Activated CD8-positive, alpha-beta T cell treated with anti-CD3 and anti-CD28 coated beads for 36 hours (primary cell): ENCODE measurements around the gene PDZRN4. TPM values are rescaled to one million over a fixed set of nuclear protein-coding genes. Genes with fewer than 3 reads are reported as not detected.

Experiments
- ATAC-seq: fragments of 200-7000 bp; cut with Tn5 transposase; one replicate; pipeline ENCODE4 v1.10.0; 2021; ENCODE audit warnings: mild to moderate bottlenecking, moderate library complexity
- CTCF ChIA-PET: fragments of 350-600 bp; sonication (Branson Sonifier 250); formaldehyde crosslinking; loops from one replicate; lab custom pipeline; 2021; ENCODE audit warnings: antibody characterized with exemption; lab: Charles Lee
- POLR2A ChIA-PET: fragments of 350-600 bp; sonication (Branson Sonifier 250); formaldehyde crosslinking; loops from one replicate; lab custom pipeline; 2021; ENCODE audit warnings: antibody characterized with exemption; lab: Charles Lee
- DNase-seq: peaks from one replicate; pipeline ENCODE4 v3.0.0-alpha.2; 2020
- H3K27ac Mint-ChIP-seq: one replicate; pipeline ENCODE4 v1.8.0; 2021; ENCODE audit warnings: mild to moderate bottlenecking, mixed read lengths
- H3K27me3 Mint-ChIP-seq: one replicate; pipeline ENCODE4 v1.8.0; 2021; ENCODE audit warnings: mixed read lengths
- H3K36me3 Mint-ChIP-seq: one replicate; pipeline ENCODE4 v1.8.0; 2021; ENCODE audit warnings: low read depth, mixed read lengths
- H3K4me1 Mint-ChIP-seq: one replicate; pipeline ENCODE4 v1.8.0; 2021; ENCODE audit warnings: low read depth, mixed read lengths
- H3K4me3 Mint-ChIP-seq: one replicate; pipeline ENCODE4 v1.8.0; 2021; ENCODE audit warnings: mild to moderate bottlenecking, moderate library complexity, mixed read lengths
- H3K9me3 Mint-ChIP-seq: one replicate; pipeline ENCODE4 v1.8.0; 2021; ENCODE audit warnings: mixed read lengths
- CTCF ChIP-seq: fragments of 200-600 bp; IDR thresholded peaks from one replicate; pipeline ENCODE4 v1.8.0; 2022; ENCODE audit warnings: antibody characterized with exemption, mild to moderate bottlenecking
- intact Hi-C: fragments of 100-400 bp; cut with micrococcal nuclease; formaldehyde crosslinking; loops from one replicate; pipeline ENCODE4 v1.10.0; 2022
- total RNA-seq, 2 experiments: library from RNA; stranded (reverse); gene quantifications; one replicate each; pipeline ENCODE4 v1.2.3, GENCODE V29; 2021

Gene PDZRN4
- total RNA-seq, 2 experiments from 2014 or later, result not detected

- POLR2A ChIA-PET, result no interaction called here
- no peak for ATAC-seq
- CTCF ChIA-PET, result no interaction called here
- no peak for DNase-seq
- no peaks in the 10 kb centered on the region for H3K27me3 Mint-ChIP-seq
- H3K27ac Mint-ChIP-seq, result no peak overlapping the region
- H3K36me3 Mint-ChIP-seq, result no peaks in the 10 kb centered on the region
- H3K4me1 Mint-ChIP-seq, result no peaks in the 10 kb centered on the region
- no peak for TF ChIP-seq CTCF
- no peak overlapping the region for H3K4me3 Mint-ChIP-seq
- no peaks in the 10 kb centered on the region for H3K9me3 Mint-ChIP-seq
- intact Hi-C loops, result no loop called here
Observed at GRCh38 chr12:41202051-41202450, 13.9 kb downstream of the PDZRN4 start.

DNA sequence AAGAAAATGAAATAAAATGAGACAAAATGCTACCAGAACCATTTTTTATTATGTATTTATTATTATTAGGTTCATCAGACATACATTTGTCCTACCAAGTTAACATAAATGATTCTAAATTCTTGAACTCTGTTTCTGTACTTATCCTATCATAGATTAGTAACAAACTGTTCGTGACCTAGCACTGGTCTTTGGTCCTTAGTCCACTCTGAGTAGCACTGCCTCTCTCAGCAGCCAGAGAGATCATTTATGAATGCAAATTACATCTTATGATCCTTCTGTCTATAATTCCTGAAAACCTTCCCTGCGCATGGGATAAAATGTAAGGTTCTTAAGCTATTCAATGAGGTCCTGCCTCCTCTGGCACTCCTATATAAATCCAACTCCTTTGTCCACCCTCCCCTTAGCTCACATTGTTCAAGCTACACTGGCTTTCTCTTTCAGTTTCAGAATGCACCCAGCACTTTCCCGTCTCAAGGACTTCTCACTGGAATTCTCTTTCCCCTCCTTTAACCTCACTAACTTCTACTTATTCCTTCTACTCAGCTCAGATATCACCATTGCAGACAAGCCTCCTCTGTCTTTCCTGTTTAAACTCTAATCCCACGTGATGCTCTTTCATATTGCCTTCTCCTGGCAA is 17.1 kb downstream of the PDZRN4 start:
- ChIA-PET CTCF (no interaction called here), POLR2A (no interaction called here)
- DNase-seq, result no peak
- TF ChIP-seq CTCF, result no peak
- ATAC-seq, result no peak
- Mint-ChIP-seq H3K4me1 (no peaks in the 10 kb centered on the region), H3K4me3 (no peak overlapping the region), H3K27me3 (no peaks in the 10 kb centered on the region), H3K36me3 (no peaks in the 10 kb centered on the region), H3K27ac (no peak overlapping the region), H3K9me3 (no peaks in the 10 kb centered on the region)
- intact Hi-C loops, result no loop called here

DNA sequence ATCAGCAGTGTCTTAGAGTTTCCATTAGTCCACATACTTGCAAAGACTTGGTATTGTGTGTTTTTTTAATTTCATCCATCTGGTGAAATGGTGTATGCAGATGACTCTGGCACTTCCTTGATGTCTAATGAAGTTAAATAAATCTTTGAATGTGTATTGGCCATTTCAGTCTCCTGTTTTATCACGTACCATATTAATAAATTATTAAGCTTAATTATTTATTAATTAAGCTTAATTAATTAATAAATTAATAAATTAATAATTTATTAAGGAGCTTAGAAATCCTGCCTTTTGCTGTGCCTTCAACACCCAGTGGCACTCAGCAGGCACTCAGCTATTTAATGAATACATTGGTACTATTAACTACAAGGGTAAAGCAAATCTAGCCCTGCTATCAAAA is 18.2 kb downstream of the PDZRN4 start:
- no peak for DNase-seq
- Mint-ChIP-seq H3K36me3 (no peaks in the 10 kb centered on the region), H3K4me1 (no peaks in the 10 kb centered on the region), H3K27me3 (no peaks in the 10 kb centered on the region), H3K4me3 (no peak overlapping the region), H3K27ac (no peak overlapping the region), H3K9me3 (no peaks in the 10 kb centered on the region)
- TF ChIP-seq CTCF, result no peak
- POLR2A ChIA-PET, result no interaction called here
- no peak for ATAC-seq
- CTCF ChIA-PET, result no interaction called here
- intact Hi-C loops, result no loop called here

- Mint-ChIP-seq H3K36me3 (no peaks in the 10 kb centered on the region), H3K4me3 (no peak overlapping the region), H3K4me1 (no peaks in the 10 kb centered on the region), H3K27me3 (no peaks in the 10 kb centered on the region), H3K9me3 (no peaks in the 10 kb centered on the region), H3K27ac (no peak overlapping the region)
- ATAC-seq (no peak), DNase-seq (no peak)
- ChIA-PET POLR2A (no interaction called here), CTCF (no interaction called here)
- intact Hi-C loops, result no loop called here
- TF ChIP-seq CTCF, result no peak
Observed at GRCh38 chr12:41211448-41211847, 23.3 kb downstream of the PDZRN4 start.

DNA sequence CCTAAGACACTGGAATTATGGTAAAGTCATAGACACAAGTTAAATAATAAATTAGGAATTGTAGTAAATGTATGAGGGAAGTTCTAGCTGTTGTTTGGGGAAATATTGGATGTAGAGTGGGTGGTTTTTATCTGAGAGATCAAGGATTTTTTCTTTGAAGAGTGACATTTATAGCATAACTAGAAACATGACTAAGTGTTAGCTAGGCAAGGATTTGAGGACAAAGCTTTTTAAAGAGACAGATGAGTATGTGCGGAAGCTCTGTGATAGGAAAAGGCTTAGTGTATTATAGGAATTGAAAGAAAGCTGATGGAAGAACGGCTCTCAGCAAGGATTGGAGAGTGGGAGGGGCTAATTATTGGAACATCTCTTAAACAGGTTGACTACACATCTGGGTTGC is 24.5 kb downstream of the PDZRN4 start:
- no peaks in the 10 kb centered on the region for H3K4me1 Mint-ChIP-seq
- ChIA-PET POLR2A (no interaction called here), CTCF (no interaction called here)
- intact Hi-C loops, result no loop called here
- TF ChIP-seq CTCF, result no peak
- no peaks in the 10 kb centered on the region for H3K36me3 Mint-ChIP-seq
- no peaks in the 10 kb centered on the region for H3K27me3 Mint-ChIP-seq
- no peak overlapping the region for H3K27ac Mint-ChIP-seq
- ATAC-seq (no peak), DNase-seq (no peak)
- H3K9me3 Mint-ChIP-seq, result no peaks in the 10 kb centered on the region
- no peak overlapping the region for H3K4me3 Mint-ChIP-seq
